Uterus (tissue), 4 donors: ENCODE results near the gene EIF3I. TPM values are rescaled to one million over a fixed set of nuclear protein-coding genes. Genes with fewer than 3 reads are reported as not detected.

Source experiments
- DNase-seq, 2 donors: peaks; one replicate each; pipeline ENCODE4 v3.0.0-alpha.2; 2019 to 2020
- H3K27ac ChIP-seq, 2 donors: fragments of 200-600 bp; sonication (generic); 1 replicate in 1 of 2; 2 replicates in 1 of 2; pipeline ENCODE4 v1.5.1; 2016 to 2018
- H3K27me3 ChIP-seq, 2 donors: fragments of 200-600 bp; sonication (generic); one replicate each; pipeline ENCODE4 v1.5.1; 2018 to 2019; ENCODE audit warnings: control low read depth in 1 of 2
- H3K36me3 ChIP-seq, 2 donors: fragments of 200-600 bp; sonication (generic); one replicate each; pipeline ENCODE4 v1.5.1; 2019; ENCODE audit warnings: control low read depth in 1 of 2
- H3K4me1 ChIP-seq, 2 donors: fragments of 200-600 bp; sonication (generic); one replicate each; pipeline ENCODE4 v1.5.1; 2018 to 2019; ENCODE audit warnings: control low read depth in 1 of 2
- H3K4me3 ChIP-seq, 2 donors: fragments of 200-600 bp; sonication (generic); 1 replicate in 1 of 2; 2 replicates in 1 of 2; pipeline ENCODE4 v1.5.1; 2018 to 2019; ENCODE audit warnings: mild to moderate bottlenecking in 1 of 2
- H3K9me3 ChIP-seq, 2 donors: fragments of 200-600 bp; sonication (generic); one replicate each; pipeline ENCODE4 v1.5.1; 2019; ENCODE audit warnings: control low read depth in 1 of 2
- CTCF ChIP-seq, 4 experiments: fragments of 200-600 bp in 2 of 4; fragments of 450-650 bp in 2 of 4; sonication (generic) in 2 of 4; IDR thresholded peaks; one replicate each; pipeline ENCODE4 v1.5.1; 2016 to 2019; ENCODE audit warnings: antibody characterized with exemption in 4 of 4, mild to moderate bottlenecking in 2 of 4, moderate library complexity in 1 of 4
- POLR2A ChIP-seq, 2 donors: fragments of 450-650 bp; IDR thresholded peaks; one replicate each; pipeline ENCODE4 v1.6.1; 2016; ENCODE audit warnings: antibody characterized with exemption in 2 of 2, mild to moderate bottlenecking in 1 of 2, moderate library complexity in 1 of 2
- intact Hi-C: fragments of 100-400 bp; cut with DNase I; formaldehyde crosslinking; loops from one replicate; pipeline ENCODE4 v1.15.1; 2023; ENCODE audit warnings: low total_unique reads
- total RNA-seq, 4 donors: library from RNA; depleted of rRNA in 3 of 4; stranded (reverse); fragments of >200 nt in 3 of 4; gene quantifications; one replicate each; pipeline versions ENCODE4 v1.1.0 to v1.2.4, GENCODE V29; 2014 to 2023
- donor health status: DM: yes; HTN: yes; CAD: no.

EIF3I gene
- total RNA-seq, 4 donors from 2014 or later = 111 to 246 (median 143) TPM

GRCh38 chr1:32247452-32247851, 25.2 kb downstream of the EIF3I start:
- DNase-seq = peak in 1 of 2 donors; percentile 21
- intact Hi-C loops = loop anchor here (10.0 kb wide), 1 partner anchor 67 kb away; no protein-coding TSS in a partner anchor
- no peak for TF ChIP-seq CTCF (IDR thresholded peaks at IDR 0.05)
- no peak for TF ChIP-seq POLR2A (IDR thresholded peaks at IDR 0.05)

DNA sequence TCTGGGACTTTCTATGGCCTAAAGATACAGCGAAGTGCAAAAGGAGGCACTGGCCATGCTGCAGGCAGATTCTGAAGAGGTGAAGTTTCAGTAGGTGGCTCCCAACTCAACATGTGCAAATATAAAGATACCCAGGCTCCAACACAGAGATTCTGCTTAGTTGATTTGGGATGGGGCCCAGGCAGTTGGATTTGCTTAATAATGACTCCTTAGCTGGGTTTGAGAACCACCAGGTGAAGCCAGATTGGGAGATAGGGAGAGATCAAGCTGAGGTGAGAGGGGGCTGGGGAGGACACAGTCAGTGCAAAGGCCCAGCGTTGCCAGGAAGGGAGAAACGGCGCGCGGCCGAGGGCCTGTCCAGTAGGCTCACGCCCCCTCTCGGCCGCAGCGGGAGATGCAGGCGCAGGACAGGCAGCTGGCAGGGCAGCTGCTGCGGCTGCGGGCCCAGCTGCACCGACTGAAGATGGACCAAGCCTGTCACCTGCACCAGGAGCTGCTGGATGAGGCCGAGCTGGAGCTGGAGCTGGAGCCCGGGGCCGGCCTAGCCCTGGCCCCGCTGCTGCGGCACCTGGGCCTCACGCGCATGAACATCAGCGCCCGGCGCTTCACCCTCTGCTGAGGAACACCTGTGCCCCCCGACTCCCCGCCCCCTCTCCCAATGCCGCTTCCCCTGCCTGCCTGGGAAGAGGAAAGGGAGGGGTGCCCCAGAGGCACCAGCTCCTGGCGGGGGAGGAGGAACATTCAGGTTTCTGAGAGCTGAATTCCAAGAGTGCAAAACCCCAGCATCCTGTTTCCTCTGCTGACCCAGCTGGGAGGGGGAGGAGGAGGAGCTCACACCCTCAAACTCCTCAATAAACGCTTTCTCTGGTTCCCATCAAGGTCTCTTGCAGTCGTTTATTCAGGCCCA, 26.0 kb downstream of the EIF3I start:
- H3K27me3 ChIP-seq = no peaks in the 10 kb centered on the region
- no peaks in the 10 kb centered on the region for H3K4me1 ChIP-seq
- peak; percentile 73 to 84 for DNase-seq
- H3K9me3 ChIP-seq = no peaks in the 10 kb centered on the region
- peak overlapping the region; percentile 67 for H3K27ac ChIP-seq
- no peaks in the 10 kb centered on the region for H3K36me3 ChIP-seq
- TF ChIP-seq POLR2A (IDR thresholded peaks at IDR 0.05) = no peak
- TF ChIP-seq CTCF (IDR thresholded peaks at IDR 0.05) = peak; percentile 61 to 84 (median 82)
- H3K4me3 ChIP-seq = no peak overlapping the region
- intact Hi-C loops = loop anchor here (10.0 kb wide), 1 partner anchor 67 kb away; no protein-coding TSS in a partner anchor

More at GRCh38 chr1:32247452-32247851, 25.2 kb downstream of the EIF3I start:
- peak overlapping the region; percentile 67 for H3K27ac ChIP-seq
- no peaks in the 10 kb centered on the region for H3K27me3 ChIP-seq
- no peaks in the 10 kb centered on the region for H3K9me3 ChIP-seq
- no peaks in the 10 kb centered on the region for H3K4me1 ChIP-seq
- no peaks in the 10 kb centered on the region for H3K36me3 ChIP-seq
- no peak overlapping the region for H3K4me3 ChIP-seq

GRCh38 chr1:32249831-32250525, 27.8 kb downstream of the EIF3I start:
- H3K27me3 ChIP-seq = no peaks in the 10 kb centered on the region
- DNase-seq = peak; percentile 30 to 77
- intact Hi-C loops = loop anchor here (10.0 kb wide), 1 partner anchor 65 kb away; no protein-coding TSS in a partner anchor
- H3K4me1 ChIP-seq = no peaks in the 10 kb centered on the region
- H3K36me3 ChIP-seq = no peaks in the 10 kb centered on the region
- H3K9me3 ChIP-seq = no peaks in the 10 kb centered on the region
- peak overlapping the region; percentile 45 to 67 for H3K27ac ChIP-seq
- TF ChIP-seq POLR2A (IDR thresholded peaks at IDR 0.05) = no peak
- no peak for TF ChIP-seq CTCF (IDR thresholded peaks at IDR 0.05)
- no peak overlapping the region for H3K4me3 ChIP-seq

DNA sequence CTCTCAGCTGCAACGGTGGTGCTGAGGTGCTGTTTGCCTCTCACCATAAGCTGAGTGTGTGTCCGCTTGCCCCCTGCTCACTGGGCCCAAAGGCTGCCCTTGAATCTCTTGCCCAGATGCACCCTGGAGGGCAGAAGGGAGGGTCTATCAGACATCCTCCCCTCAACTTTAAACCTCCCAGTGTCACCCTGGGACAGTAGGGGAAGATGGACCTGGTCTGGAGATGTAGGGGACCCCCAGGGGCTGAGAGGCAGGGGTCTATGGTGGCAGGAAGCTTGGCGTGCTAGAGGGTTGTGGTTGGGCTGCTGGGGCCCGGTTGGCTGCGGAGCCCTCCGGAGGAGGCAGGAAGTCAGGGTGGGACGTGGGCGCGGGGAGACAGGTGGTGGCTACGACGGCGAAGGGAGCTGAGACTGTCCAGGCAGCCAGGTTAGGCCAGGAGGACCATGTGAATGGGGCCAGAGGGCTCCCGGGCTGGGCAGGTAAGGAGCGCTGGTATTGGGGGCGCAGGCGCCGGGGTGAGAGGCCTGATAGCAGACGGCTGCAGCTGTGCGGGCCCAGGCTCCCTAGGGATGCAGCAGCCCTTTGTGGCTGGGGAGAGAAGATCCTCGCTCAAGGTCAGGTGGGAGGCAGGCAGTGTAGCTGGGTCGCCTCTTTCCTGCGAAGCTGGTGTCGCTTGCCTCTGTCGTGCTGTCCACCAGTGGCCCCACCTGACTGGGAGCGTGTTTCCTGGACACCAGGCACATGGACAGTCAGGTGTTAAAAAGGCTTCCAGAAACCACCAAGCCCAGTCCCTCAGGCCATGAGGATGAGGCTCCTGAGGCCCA, 28.9 kb downstream of the EIF3I start, which contains the start of gene LCK:
TSS of gene LCK (plus strand) at position 373 of the 824 bp plus-strand sequence. CDS start 23,065 bp downstream, outside the sequence.
- TF ChIP-seq POLR2A (IDR thresholded peaks at IDR 0.05) (no peak), CTCF (IDR thresholded peaks at IDR 0.05) (no peak)
- no peak within 1 kb of the TSS for H3K4me3 ChIP-seq
- no peaks in the 10 kb centered on the region for H3K9me3 ChIP-seq
- no peak for DNase-seq
- H3K36me3 ChIP-seq = no peaks in the 10 kb centered on the region
- no peaks in the 10 kb centered on the region for H3K4me1 ChIP-seq
- intact Hi-C loops = no loop called here
- no peaks in the 10 kb centered on the region for H3K27me3 ChIP-seq
- H3K27ac ChIP-seq = peak within 1 kb of the TSS; percentile 43 to 55
